Measurements from ENCODE around the gene TMEM185B.

- TF ChIP-seq CTCF (IDR thresholded peaks at IDR 0.05) = no peak
- no peak for TF ChIP-seq POLR2A (IDR thresholded peaks at IDR 0.05)
Measured at GRCh38 chr2:120265006-120265405, 41.8 kb upstream of the TMEM185B start.

Measured in suprapubic skin (tissue), 3 donors.